ENCODE data around the gene DYNC1H1.

The DYNC1H1 gene

GRCh38 chr14:102087762-102088011, 123.3 kb downstream of the DYNC1H1 start (continued):
- TF ChIP-seq ZSCAN4 (tag by site-specific recombination; IDR thresholded peaks at IDR 0.05): no peak
- no peak for TF ChIP-seq BCL11A (tag by site-specific recombination; IDR thresholded peaks at IDR 0.05; ENCODE audit: low read depth)
- no peak for TF ChIP-seq TRIM28 (IDR thresholded peaks at IDR 0.05; ENCODE audit: borderline replicate concordance, low read length)
- TF ChIP-seq ZNF514 (tag by site-specific recombination; IDR thresholded peaks at IDR 0.05): no peak
- 0 out of 2 replicates have a peak, but pooled peaks have one; percentile 9 for TF ChIP-seq ZXDB (tag by site-specific recombination; IDR thresholded peaks at IDR 0.05)
- 0 out of 2 replicates have a peak, but pooled peaks have one; percentile 2 for TF ChIP-seq ZNF76 (tag by site-specific recombination; IDR thresholded peaks at IDR 0.05; ENCODE audit: borderline replicate concordance, low read depth)
- TF ChIP-seq ZNF426 (tag by site-specific recombination; IDR thresholded peaks at IDR 0.05): no peak
- TF ChIP-seq RBAK (tag by site-specific recombination; IDR thresholded peaks at IDR 0.05): no peak
- TF ChIP-seq ZBTB8A (tag by site-specific recombination; IDR thresholded peaks at IDR 0.05): no peak
- no peak for TF ChIP-seq ZNF404 (tag by site-specific recombination; IDR thresholded peaks at IDR 0.05)
- TF ChIP-seq ZNF132 (tag by site-specific recombination; IDR thresholded peaks at IDR 0.05; ENCODE audit: borderline replicate concordance): no peak
- no peak for TF ChIP-seq PBX3 (CRISPR knock-in tag; IDR thresholded peaks at IDR 0.05)

- Histone ChIP-seq H3K36me3 (ENCODE audit: control insufficient read depth in 2 of 2, insufficient read depth in 1 of 2, low read length in 2 of 2) (peaks cover 12 to 31% of the 10 kb centered on the region in 2 experiments), H3K9me3 (ENCODE audit: control insufficient read depth, insufficient read depth, low read depth, low read length) (no peaks in the 10 kb centered on the region), H3K4me3 (ENCODE audit: low read depth, low read length) (no peak overlapping the region), H3K27ac (ENCODE audit: extremely low read depth, low read depth, low read length) (peak overlapping the region; percentile 98; the same call in 1 of the 2 replicates), H3K4me1 (ENCODE audit: control insufficient read depth, insufficient read depth, low read length) (peaks cover 8% of the 10 kb centered on the region; the same call in 1 of the 2 replicates)
- POLR2A ChIA-PET: interaction anchor here (0.5 to 0.7 kb wide), 8 partner anchors 8 to 226 kb away, joined by 3 to 15 read pairs (median 4); no protein-coding TSS in a partner anchor
- TF ChIP-seq ZBTB6 (tag by site-specific recombination; IDR thresholded peaks at IDR 0.05) (no peak), BCL6B (tag by site-specific recombination; IDR thresholded peaks at IDR 0.05) (no peak), ZNF692 (tag by site-specific recombination; IDR thresholded peaks at IDR 0.05) (0 out of 2 replicates have a peak, but pooled peaks have one; percentile 16), ZNF341 (tag by site-specific recombination; IDR thresholded peaks at IDR 0.05; ENCODE audit: low read depth) (peak; percentile 46; the same call in 1 of the 2 replicates)
- CTCF ChIA-PET: interaction anchor here (1.1 to 1.8 kb wide), 3 partner anchors 8 to 127 kb away, joined by 3 to 8 read pairs (median 5); no protein-coding TSS in a partner anchor
Observed at GRCh38 chr14:102088012-102088792, 123.8 kb downstream of the DYNC1H1 start.
